Stimulated activated naive CD8-positive, alpha-beta T cell treated with anti-CD3 and anti-CD28 coated beads, Interleukin-15, Interleukin-2, amounts not matched to agents 100 ng/mL and 50 ng/mL, for 24 hours (primary cell): ENCODE measurements around the gene PIWIL4.
"Not testable (repeated sequence)": the region's sequence is repeated elsewhere in the genome, so short reads cannot be mapped to it uniquely, and the experiment has no call there.

Source experiments
- H3K27ac Mint-ChIP-seq: one replicate; pipeline ENCODE4 v1.8.0; 2021; ENCODE audit warnings: mild to moderate bottlenecking, mixed read lengths
- H3K27me3 Mint-ChIP-seq: one replicate; pipeline ENCODE4 v1.8.0; 2021; ENCODE audit warnings: mixed read lengths
- H3K36me3 Mint-ChIP-seq: one replicate; pipeline ENCODE4 v1.8.0; 2021; ENCODE audit warnings: low read depth, mixed read lengths
- H3K4me1 Mint-ChIP-seq: one replicate; pipeline ENCODE4 v1.8.0; 2021; ENCODE audit warnings: low read depth, mixed read lengths
- H3K4me3 Mint-ChIP-seq: one replicate; pipeline ENCODE4 v1.8.0; 2021; ENCODE audit warnings: mild to moderate bottlenecking, mixed read lengths
- H3K9me3 Mint-ChIP-seq: one replicate; pipeline ENCODE4 v1.8.0; 2021; ENCODE audit warnings: mixed read lengths

PIWIL4 gene

DNA sequence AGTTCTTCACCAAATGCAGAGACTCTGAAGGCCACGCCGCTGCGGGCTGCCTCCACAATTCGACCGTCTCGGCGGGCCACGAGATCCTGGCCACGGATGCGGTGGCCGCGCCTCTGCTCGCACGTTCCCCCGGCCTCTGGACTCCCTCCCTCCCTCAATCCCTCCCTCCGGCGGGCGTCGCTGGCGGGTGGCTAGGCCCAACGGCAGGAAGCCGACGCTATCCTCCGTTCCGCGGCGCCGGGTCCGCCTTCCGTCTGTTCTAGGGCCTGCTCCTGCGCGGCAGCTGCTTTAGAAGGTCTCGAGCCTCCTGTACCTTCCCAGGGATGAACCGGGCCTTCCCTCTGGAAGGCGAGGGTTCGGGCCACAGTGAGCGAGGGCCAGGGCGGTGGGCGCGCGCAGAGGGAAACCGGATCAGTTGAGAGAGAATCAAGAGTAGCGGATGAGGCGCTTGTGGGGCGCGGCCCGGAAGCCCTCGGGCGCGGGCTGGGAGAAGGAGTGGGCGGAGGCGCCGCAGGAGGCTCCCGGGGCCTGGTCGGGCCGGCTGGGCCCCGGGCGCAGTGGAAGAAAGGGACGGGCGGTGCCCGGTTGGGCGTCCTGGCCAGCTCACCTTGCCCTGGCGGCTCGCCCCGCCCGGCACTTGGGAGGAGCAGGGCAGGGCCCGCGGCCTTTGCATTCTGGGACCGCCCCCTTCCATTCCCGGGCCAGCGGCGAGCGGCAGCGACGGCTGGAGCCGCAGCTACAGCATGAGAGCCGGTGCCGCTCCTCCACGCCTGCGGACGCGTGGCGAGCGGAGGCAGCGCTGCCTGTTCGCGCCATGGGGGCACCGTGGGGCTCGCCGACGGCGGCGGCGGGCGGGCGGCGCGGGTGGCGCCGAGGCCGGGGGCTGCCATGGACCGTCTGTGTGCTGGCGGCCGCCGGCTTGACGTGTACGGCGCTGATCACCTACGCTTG is 23.2 kb upstream of the PIWIL4 start, which contains the start of gene FUT4:
FUT4 (plus strand) TSS at position 227 of the 951 bp plus-strand sequence; CDS start at position 440, 213 bp downstream.
- Mint-ChIP-seq H3K4me1 (peaks cover 35% of the 10 kb centered on the region), H3K27me3 (no peaks in the 10 kb centered on the region), H3K27ac (peak within 1 kb of the TSS; percentile 97), H3K9me3 (no peaks in the 10 kb centered on the region), H3K4me3 (peak within 1 kb of the TSS; percentile 96), H3K36me3 (peaks cover 4% of the 10 kb centered on the region)

DNA sequence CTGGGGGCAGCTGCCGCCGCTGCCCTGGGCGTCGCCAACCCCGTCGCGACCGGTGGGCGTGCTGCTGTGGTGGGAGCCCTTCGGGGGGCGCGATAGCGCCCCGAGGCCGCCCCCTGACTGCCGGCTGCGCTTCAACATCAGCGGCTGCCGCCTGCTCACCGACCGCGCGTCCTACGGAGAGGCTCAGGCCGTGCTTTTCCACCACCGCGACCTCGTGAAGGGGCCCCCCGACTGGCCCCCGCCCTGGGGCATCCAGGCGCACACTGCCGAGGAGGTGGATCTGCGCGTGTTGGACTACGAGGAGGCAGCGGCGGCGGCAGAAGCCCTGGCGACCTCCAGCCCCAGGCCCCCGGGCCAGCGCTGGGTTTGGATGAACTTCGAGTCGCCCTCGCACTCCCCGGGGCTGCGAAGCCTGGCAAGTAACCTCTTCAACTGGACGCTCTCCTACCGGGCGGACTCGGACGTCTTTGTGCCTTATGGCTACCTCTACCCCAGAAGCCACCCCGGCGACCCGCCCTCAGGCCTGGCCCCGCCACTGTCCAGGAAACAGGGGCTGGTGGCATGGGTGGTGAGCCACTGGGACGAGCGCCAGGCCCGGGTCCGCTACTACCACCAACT is 22.4 kb upstream of the PIWIL4 start:
- H3K4me3 Mint-ChIP-seq = peak overlapping the region; percentile 78
- H3K27me3 Mint-ChIP-seq = no peaks in the 10 kb centered on the region
- H3K9me3 Mint-ChIP-seq = no peaks in the 10 kb centered on the region
- peaks cover 4% of the 10 kb centered on the region for H3K36me3 Mint-ChIP-seq
- H3K4me1 Mint-ChIP-seq = peaks cover 35% of the 10 kb centered on the region
- H3K27ac Mint-ChIP-seq = peak overlapping the region; percentile 6

DNA sequence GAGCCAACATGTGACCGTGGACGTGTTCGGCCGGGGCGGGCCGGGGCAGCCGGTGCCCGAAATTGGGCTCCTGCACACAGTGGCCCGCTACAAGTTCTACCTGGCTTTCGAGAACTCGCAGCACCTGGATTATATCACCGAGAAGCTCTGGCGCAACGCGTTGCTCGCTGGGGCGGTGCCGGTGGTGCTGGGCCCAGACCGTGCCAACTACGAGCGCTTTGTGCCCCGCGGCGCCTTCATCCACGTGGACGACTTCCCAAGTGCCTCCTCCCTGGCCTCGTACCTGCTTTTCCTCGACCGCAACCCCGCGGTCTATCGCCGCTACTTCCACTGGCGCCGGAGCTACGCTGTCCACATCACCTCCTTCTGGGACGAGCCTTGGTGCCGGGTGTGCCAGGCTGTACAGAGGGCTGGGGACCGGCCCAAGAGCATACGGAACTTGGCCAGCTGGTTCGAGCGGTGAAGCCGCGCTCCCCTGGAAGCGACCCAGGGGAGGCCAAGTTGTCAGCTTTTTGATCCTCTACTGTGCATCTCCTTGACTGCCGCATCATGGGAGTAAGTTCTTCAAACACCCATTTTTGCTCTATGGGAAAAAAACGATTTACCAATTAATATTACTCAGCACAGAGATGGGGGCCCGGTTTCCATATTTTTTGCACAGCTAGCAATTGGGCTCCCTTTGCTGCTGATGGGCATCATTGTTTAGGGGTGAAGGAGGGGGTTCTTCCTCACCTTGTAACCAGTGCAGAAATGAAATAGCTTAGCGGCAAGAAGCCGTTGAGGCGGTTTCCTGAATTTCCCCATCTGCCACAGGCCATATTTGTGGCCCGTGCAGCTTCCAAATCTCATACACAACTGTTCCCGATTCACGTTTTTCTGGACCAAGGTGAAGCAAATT is 21.7 kb upstream of the PIWIL4 start:
- Mint-ChIP-seq H3K27me3 (no peaks in the 10 kb centered on the region), H3K27ac (peak overlapping the region; percentile 42), H3K4me3 (peak overlapping the region; percentile 78)

DNA sequence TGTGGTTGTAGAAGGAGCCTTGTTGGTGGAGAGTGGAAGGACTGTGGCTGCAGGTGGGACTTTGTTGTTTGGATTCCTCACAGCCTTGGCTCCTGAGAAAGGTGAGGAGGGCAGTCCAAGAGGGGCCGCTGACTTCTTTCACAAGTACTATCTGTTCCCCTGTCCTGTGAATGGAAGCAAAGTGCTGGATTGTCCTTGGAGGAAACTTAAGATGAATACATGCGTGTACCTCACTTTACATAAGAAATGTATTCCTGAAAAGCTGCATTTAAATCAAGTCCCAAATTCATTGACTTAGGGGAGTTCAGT is 21.1 kb upstream of the PIWIL4 start:
- Mint-ChIP-seq H3K9me3 (no peaks in the 10 kb centered on the region), H3K4me3 (peak overlapping the region; percentile 78), H3K36me3 (peaks cover 9% of the 10 kb centered on the region), H3K4me1 (peaks cover 35% of the 10 kb centered on the region), H3K27me3 (no peaks in the 10 kb centered on the region), H3K27ac (no peak overlapping the region)

More for the DNA sequence above, 21.7 kb upstream of the PIWIL4 start:
- H3K4me1 Mint-ChIP-seq = peaks cover 35% of the 10 kb centered on the region
- peaks cover 6% of the 10 kb centered on the region for H3K36me3 Mint-ChIP-seq
- no peaks in the 10 kb centered on the region for H3K9me3 Mint-ChIP-seq

DNA sequence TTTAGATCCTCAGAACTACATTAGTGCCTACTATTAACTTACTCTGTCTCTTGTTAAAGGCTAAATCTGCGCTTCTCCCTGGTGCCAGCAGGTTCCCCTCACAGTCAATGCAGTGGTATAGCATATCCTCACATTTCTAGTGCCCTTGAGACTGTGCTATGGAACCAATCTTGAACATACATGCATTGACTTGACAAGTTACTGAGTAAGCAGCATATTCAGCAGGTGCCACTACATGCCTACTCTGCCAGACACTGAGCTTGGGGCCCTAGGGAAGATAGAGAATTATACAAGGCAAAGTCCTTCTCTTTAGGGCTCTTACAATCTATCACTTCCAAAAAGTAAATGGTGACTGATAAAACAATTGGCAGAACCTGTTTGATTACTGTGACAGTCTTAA is 20.3 kb upstream of the PIWIL4 start:
- peaks cover 35% of the 10 kb centered on the region for H3K4me1 Mint-ChIP-seq
- no peaks in the 10 kb centered on the region for H3K27me3 Mint-ChIP-seq
- H3K27ac Mint-ChIP-seq = no peak overlapping the region
- H3K9me3 Mint-ChIP-seq = no peaks in the 10 kb centered on the region
- H3K4me3 Mint-ChIP-seq = peak overlapping the region; percentile 43
- H3K36me3 Mint-ChIP-seq = peaks cover 9% of the 10 kb centered on the region

DNA sequence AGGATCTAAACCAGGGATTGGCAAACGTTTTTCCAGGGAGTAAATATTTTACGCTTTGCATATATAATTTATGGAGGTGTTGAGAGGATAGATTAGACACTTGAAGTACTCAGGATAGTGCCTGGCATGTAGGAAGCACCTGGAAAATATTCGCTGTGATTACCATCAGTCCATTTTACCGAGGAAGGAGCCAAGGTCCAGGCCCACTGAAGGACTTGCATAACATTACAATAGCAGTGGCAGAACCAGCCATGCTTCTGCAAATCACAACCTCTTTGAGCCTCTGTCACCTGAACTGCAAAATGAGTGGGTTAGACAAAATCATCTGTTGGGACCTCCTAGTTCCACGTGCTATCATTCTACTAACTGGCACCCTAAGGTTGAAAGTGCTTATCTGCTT is 18.0 kb upstream of the PIWIL4 start:
- no peaks in the 10 kb centered on the region for H3K9me3 Mint-ChIP-seq
- H3K27ac Mint-ChIP-seq = no peak overlapping the region
- peaks cover 27% of the 10 kb centered on the region for H3K4me1 Mint-ChIP-seq
- peaks cover 9% of the 10 kb centered on the region for H3K36me3 Mint-ChIP-seq
- no peaks in the 10 kb centered on the region for H3K27me3 Mint-ChIP-seq
- H3K4me3 Mint-ChIP-seq = no peak overlapping the region

DNA sequence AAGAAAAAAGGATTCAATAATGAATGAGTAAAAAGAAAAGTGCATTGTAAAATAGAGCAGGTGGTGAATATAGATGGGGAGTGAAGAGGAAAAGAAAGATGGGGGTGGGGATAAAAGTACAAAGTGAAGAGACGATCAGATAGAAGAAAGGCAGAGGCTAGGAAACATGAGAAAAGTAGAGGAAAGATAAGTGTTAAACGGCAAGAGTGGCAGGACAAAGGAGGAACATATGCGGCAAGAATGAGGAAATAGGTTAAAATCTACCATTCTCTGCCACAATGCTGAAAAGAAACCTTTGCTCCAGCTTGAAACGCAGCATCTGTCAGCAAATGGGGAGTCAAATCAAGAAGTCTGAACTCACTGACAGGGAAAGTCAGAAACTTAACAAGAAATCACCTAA is 16.7 kb upstream of the PIWIL4 start:
- no peak overlapping the region for H3K27ac Mint-ChIP-seq
- no peak overlapping the region for H3K4me3 Mint-ChIP-seq
- no peaks in the 10 kb centered on the region for H3K9me3 Mint-ChIP-seq
- H3K4me1 Mint-ChIP-seq = peaks cover 22% of the 10 kb centered on the region
- no peaks in the 10 kb centered on the region for H3K27me3 Mint-ChIP-seq
- H3K36me3 Mint-ChIP-seq = peaks cover 9% of the 10 kb centered on the region

DNA sequence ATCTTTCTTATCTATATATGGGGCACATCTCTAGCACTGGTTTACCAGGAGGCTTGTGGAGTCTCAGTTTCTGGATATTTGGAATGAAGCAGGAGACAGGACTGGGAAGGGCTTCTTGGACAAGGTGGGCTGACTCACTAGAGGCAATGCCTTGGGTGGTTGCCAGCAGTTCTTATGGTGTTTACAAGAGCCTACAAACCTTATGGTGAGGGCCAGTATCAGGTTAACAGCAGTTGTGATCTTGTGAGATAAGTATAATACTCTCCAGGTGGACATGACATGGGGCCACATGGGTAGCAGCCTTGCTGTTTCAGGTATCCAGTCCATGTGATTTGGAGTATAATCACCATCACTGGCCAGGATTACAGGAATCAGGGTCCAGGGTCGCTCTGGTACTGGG is 13.2 kb upstream of the PIWIL4 start:
- Mint-ChIP-seq H3K4me1 (no peaks in the 10 kb centered on the region), H3K4me3 (no peak overlapping the region), H3K36me3 (peaks cover 5% of the 10 kb centered on the region), H3K27me3 (no peaks in the 10 kb centered on the region), H3K27ac (no peak overlapping the region), H3K9me3 (no peaks in the 10 kb centered on the region)

DNA sequence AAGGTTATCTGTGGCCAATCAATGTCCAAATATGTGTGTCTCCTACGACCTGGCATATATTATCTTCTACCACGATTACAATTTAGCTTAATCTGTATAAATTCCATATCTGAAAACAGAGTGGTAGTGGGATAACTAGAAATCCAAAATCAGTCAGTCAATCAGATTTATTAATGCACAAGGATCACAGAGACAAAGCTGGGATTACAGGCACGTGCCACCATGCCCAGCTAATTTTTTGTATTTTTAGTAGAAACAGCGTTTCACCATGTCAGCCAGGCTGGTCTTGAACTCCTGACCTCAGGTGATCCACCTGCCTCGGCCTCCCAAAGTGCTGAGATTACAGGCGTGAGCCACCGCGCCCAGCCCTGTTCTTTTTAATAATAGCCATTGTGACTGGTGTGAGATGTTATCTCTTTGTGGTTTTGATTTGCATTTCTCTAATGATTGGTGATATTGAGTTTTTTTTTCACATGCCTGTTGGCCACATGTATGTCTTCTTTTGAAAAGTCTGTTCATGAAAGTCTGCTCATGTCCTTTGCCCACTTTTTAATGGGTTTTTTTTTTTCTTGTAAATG is 11.3 kb upstream of the PIWIL4 start:
- not testable (repeated sequence) for H3K27me3 Mint-ChIP-seq, H3K4me3 Mint-ChIP-seq, H3K9me3 Mint-ChIP-seq, H3K4me1 Mint-ChIP-seq, H3K36me3 Mint-ChIP-seq, H3K27ac Mint-ChIP-seq

DNA sequence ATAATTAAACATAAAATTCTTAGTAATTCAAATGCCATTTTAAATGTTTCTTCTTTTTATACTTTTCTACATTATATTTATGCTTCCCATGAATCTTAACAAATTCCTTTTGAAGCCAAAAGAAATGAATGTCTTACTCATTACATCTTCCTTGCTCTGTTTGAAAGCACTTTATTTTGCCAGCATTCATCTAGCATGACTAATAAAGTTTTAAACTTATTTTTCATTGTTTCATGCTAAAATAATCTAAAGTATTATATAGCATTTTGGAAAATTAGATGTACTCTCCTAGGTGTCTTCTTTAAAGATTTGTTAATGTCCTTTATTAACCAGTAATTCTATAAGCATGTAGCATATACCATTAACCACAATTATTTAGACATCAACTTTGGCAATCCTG is 9.7 kb upstream of the PIWIL4 start:
- Mint-ChIP-seq H3K4me3 (no peak overlapping the region), H3K27ac (no peak overlapping the region), H3K4me1 (no peaks in the 10 kb centered on the region), H3K27me3 (no peaks in the 10 kb centered on the region), H3K9me3 (no peaks in the 10 kb centered on the region), H3K36me3 (no peaks in the 10 kb centered on the region)

DNA sequence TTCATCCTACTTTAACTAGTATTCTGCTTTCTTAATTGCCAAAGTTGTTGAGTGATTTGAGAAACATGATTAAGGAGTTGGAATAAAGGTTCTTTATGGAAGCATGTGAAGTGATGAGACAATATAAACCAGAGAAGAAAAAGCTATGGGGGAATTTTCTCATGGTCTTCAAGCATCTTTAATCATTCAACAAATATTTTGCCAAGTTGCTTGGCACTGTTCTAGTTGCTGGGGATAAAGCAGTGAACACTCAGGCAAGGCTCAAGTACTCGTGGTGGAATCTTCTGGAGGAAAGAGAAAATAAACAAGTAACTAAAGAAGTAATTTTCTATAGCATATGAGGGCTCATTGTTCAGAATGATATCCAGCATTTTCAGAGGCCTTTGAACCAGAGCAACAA is 9.2 kb upstream of the PIWIL4 start:
- Mint-ChIP-seq H3K27me3 (no peaks in the 10 kb centered on the region), H3K36me3 (no peaks in the 10 kb centered on the region), H3K27ac (no peak overlapping the region), H3K4me1 (no peaks in the 10 kb centered on the region), H3K4me3 (no peak overlapping the region), H3K9me3 (no peaks in the 10 kb centered on the region)

DNA sequence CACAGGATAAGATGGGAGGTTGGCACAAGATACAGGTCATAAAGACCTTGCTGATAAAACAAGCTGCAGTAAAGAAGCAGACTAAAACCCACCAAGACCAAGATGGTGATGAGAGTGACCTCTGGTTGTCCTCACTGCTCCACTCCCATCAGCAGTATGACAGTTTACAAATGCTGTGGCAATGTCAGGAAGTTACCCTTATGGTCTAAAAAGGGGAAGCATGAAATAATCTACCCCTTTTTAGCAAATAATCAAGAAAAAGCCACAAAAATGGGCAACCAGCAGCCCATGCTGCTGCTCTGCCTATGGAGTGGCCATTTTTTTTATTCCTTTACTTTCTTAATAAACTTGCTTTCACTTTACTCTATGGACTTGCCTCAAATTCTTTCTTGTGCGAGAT is 8.7 kb upstream of the PIWIL4 start:
- Mint-ChIP-seq H3K4me1 (no peaks in the 10 kb centered on the region), H3K27me3 (no peaks in the 10 kb centered on the region), H3K36me3 (no peaks in the 10 kb centered on the region), H3K27ac (no peak overlapping the region), H3K4me3 (no peak overlapping the region), H3K9me3 (no peaks in the 10 kb centered on the region)

DNA sequence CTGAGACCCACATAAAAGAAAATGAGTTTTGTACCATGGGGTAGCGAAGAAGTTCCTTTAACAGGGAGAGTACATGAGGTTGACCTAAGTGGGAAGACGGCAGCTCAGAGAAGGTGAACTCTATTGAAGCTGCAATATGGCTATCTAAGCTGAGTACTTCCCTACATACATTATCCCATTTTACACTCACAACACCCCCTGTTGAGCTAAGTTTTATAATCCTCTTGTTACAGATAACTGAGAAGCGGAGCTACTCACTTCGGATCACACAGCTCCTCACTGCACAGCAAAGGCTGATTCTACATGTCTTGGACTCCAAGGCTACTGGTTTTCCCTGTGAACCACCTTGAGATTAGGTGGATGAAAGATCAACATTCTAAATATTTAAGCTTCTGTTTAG is 8.2 kb upstream of the PIWIL4 start:
- no peaks in the 10 kb centered on the region for H3K4me1 Mint-ChIP-seq
- H3K4me3 Mint-ChIP-seq = no peak overlapping the region
- no peaks in the 10 kb centered on the region for H3K36me3 Mint-ChIP-seq
- H3K9me3 Mint-ChIP-seq = no peaks in the 10 kb centered on the region
- H3K27ac Mint-ChIP-seq = no peak overlapping the region
- H3K27me3 Mint-ChIP-seq = no peaks in the 10 kb centered on the region

DNA sequence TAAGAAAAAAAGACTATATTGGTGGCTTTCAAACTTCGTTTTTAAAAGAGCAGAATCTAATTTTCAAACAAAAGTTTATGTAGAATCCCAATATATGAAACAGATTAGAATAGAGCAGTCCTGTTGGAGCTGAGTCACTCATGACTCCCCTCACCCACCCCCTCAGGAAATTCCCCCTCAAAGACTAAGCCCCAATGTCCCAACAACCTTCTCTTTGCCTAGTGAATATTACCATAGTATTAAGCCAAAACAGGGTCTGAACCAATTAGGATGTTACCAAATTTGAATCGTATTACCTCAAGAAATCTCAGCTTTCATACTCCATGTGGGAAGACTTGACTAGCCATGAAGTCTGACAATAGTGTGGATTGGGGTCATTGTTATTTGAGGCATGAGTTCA is 7.8 kb upstream of the PIWIL4 start:
- Mint-ChIP-seq H3K27me3 (no peaks in the 10 kb centered on the region), H3K27ac (no peak overlapping the region), H3K9me3 (no peaks in the 10 kb centered on the region), H3K4me1 (no peaks in the 10 kb centered on the region), H3K36me3 (no peaks in the 10 kb centered on the region), H3K4me3 (no peak overlapping the region)

DNA sequence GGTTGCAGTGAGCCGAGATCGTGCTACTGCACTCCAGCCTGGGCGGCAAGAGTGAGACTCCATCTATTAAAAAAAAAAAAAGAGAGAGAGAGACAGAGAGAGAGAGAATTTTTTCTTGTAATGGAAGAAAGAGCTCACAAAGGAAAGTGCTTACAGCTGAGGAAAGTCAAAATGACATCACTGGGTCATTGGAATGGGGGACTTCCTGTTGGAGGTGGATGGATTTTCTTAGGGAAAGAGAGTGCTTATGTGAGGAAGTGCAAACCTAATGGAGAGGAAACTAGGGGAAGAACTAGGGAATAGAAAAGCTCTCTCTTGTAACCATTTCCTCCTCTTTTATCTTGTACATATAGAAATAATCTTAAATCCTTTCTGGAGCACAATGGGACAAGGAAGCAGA is 6.3 kb upstream of the PIWIL4 start:
- Mint-ChIP-seq H3K9me3 (no peaks in the 10 kb centered on the region), H3K4me1 (no peaks in the 10 kb centered on the region), H3K4me3 (no peak overlapping the region), H3K27ac (no peak overlapping the region), H3K27me3 (no peaks in the 10 kb centered on the region), H3K36me3 (no peaks in the 10 kb centered on the region)
